GM12878 (cell line): ENCODE results near the gene SMIM12. TPM values are rescaled to one million over a fixed set of nuclear protein-coding genes. Genes with fewer than 3 reads are reported as not detected.

ENCODE experiments used
- ATAC-seq: fragments of 200-7000 bp; cut with Tn5 transposase; 3 replicates; pipeline ENCODE4 v1.9.1; 2020; ENCODE audit warnings: mild to moderate bottlenecking, moderate library complexity
- BruUV-seq: library from RNA; stranded (reverse); fragments of 400-500 nt; replicated peaks from 2 replicates; lab custom pipeline; 2021; lab: Mats Ljungman, UMichigan
- CTCF ChIA-PET: fragments of 300-600 bp; sonication (Branson Sonifier 250); formaldehyde crosslinking; extraction: SDS; loops from one replicate; lab custom pipeline; 2021; ENCODE audit warnings: inconsistent platforms; lab: Yijun Ruan, JAX
- POLR2A ChIA-PET: fragments of 350-600 bp; formaldehyde crosslinking; extraction: SDS; loops from one replicate; lab custom pipeline; 2021; ENCODE audit warnings: inconsistent platforms; lab: Charles Lee
- RAD21 ChIA-PET: fragments of 300-600 bp; sonication (Branson Sonifier 250); formaldehyde crosslinking; loops from one replicate; lab custom pipeline; 2023; ENCODE audit warnings: antibody characterized with exemption; ENCODE audit not compliant: unreplicated experiment; lab: Charles Lee
- SMC1A ChIA-PET: fragments of 300-600 bp; sonication (Branson Sonifier 250); formaldehyde crosslinking; loops from one replicate; lab custom pipeline; 2023; ENCODE audit not compliant: unreplicated experiment, uncharacterized antibody; lab: Charles Lee
- DNase-seq: peaks from one replicate; pipeline ENCODE4 v3.0.0-alpha.2; 2011; ENCODE audit warnings: low read depth, low spot score
- FAIRE-seq: peaks from 3 replicates; lab custom pipeline; 2011; peaks lifted over from hg19 to GRCh38; lab: Jason Lieb, UNC
- H2AFZ ChIP-seq: 2 replicates; pipeline ENCODE4 v1.6.0; 2011; ENCODE audit warnings: low read depth, low read length, control low read depth; ENCODE audit not compliant: control insufficient read depth
- H3K27ac ChIP-seq: 2 replicates; pipeline ENCODE4 v1.5.1; 2011; ENCODE audit warnings: control low read depth; ENCODE audit not compliant: control insufficient read depth, insufficient read depth
- H3K27me3 ChIP-seq, 2 experiments: replicated peaks in 1 of 2; 2 replicates each; pipeline versions ENCODE4 v1.6.0 to v1.6.1; 2011; ENCODE audit warnings: low read length in 1 of 2; ENCODE audit not compliant: control insufficient read depth in 2 of 2, insufficient read depth in 2 of 2
- H3K36me3 ChIP-seq, 2 experiments: 2 replicates each; pipeline ENCODE4 v1.5.1; 2011; ENCODE audit warnings: low read length in 1 of 2; ENCODE audit not compliant: control insufficient read depth in 2 of 2, insufficient read depth in 2 of 2
- H3K4me1 ChIP-seq: 2 replicates; pipeline ENCODE4 v1.6.1; 2011; ENCODE audit warnings: mild to moderate bottlenecking, low read length, moderate library complexity, mixed read lengths; ENCODE audit not compliant: control insufficient read depth, insufficient read depth
- H3K4me2 ChIP-seq: 2 replicates; pipeline ENCODE4 v1.6.0; 2011; ENCODE audit warnings: control low read depth; ENCODE audit not compliant: control insufficient read depth, insufficient read depth
- H3K4me3 ChIP-seq: fragments of 200-600 bp; sonication (generic); 2 replicates; pipeline ENCODE4 v1.5.1; 2016
- H3K79me2 ChIP-seq: 2 replicates; pipeline ENCODE4 v1.6.0; 2011; ENCODE audit warnings: low read length; ENCODE audit not compliant: control insufficient read depth, insufficient read depth
- H3K9ac ChIP-seq: 2 replicates; pipeline ENCODE4 v1.8.0; 2011; ENCODE audit warnings: low read length, control low read depth, mixed read lengths; ENCODE audit not compliant: control insufficient read depth, insufficient read depth
- H3K9me3 ChIP-seq: replicated peaks from 3 replicates; pipeline ENCODE4 v1.5.1; 2011; ENCODE audit warnings: mild to moderate bottlenecking, low read length; ENCODE audit not compliant: control insufficient read depth, insufficient read depth
- H4K20me1 ChIP-seq: 2 replicates; pipeline ENCODE4 v1.6.0; 2011; ENCODE audit not compliant: control insufficient read depth, insufficient read depth
- BCL3 ChIP-seq: IDR thresholded peaks from 2 replicates; pipeline ENCODE4 v1.6.1; 2011; ENCODE audit warnings: borderline replicate concordance, low read depth, mild to moderate bottlenecking, moderate library complexity, low read length; ENCODE audit not compliant: insufficient read depth, poor library complexity, severe bottlenecking
- CBFB ChIP-seq: IDR thresholded peaks from 2 replicates; pipeline ENCODE4 v1.6.1; 2016; ENCODE audit warnings: antibody characterized with exemption, low read depth
- CBX3 ChIP-seq: fragments of 200-600 bp; sonication (generic); IDR thresholded peaks from 2 replicates; pipeline ENCODE4 v1.6.1; 2016; ENCODE audit warnings: low read depth, borderline replicate concordance
- E4F1 ChIP-seq: fragments of 450-650 bp; IDR thresholded peaks from 2 replicates; pipeline ENCODE4 v1.6.1; 2018; ENCODE audit warnings: borderline replicate concordance, mild to moderate bottlenecking; ENCODE audit not compliant: partially characterized antibody
- IRF4 ChIP-seq: IDR thresholded peaks from 2 replicates; pipeline ENCODE4 v1.6.1; 2011; ENCODE audit warnings: low read depth, low read length
- KLF5 ChIP-seq: fragments of 450-650 bp; IDR thresholded peaks from 2 replicates; pipeline ENCODE4 v1.6.1; 2014; ENCODE audit warnings: mild to moderate bottlenecking; ENCODE audit not compliant: partially characterized antibody
- SMARCA5 ChIP-seq: fragments of 450-650 bp; IDR thresholded peaks from 2 replicates; pipeline ENCODE4 v1.6.1; 2017; ENCODE audit warnings: mild to moderate bottlenecking
- ZNF207 ChIP-seq: fragments of 450-650 bp; IDR thresholded peaks from 2 replicates; pipeline ENCODE4 v1.6.1; 2014; ENCODE audit warnings: antibody characterized with exemption, mild to moderate bottlenecking, borderline replicate concordance
- ZNF274 ChIP-seq: IDR thresholded peaks from one replicate; pipeline ENCODE4 v1.8.0; 2011; ENCODE audit not compliant: insufficient read length, insufficient read depth
- ZSCAN29 ChIP-seq: fragments of 450-650 bp; IDR thresholded peaks from 2 replicates; pipeline ENCODE4 v1.6.1; 2017; ENCODE audit warnings: mild to moderate bottlenecking, moderate library complexity
- WGBS: methylation state at CpG from one replicate; pipeline ENCODE4 v1.1.6; 2016; ENCODE audit warnings: low lambda C conversion rate; ENCODE audit not compliant: insufficient replicate concordance, insufficient coverage; ENCODE audit errors: missing lambda C conversion rate; 5-methylcytosine and 5-hydroxymethylcytosine counted together
- in situ Hi-C: fragments of 300-500 bp; cut with MboI; formaldehyde crosslinking; loops from 9 replicates; pipeline ENCODE4 v1.14.3; 2018; ENCODE audit warnings: mixed read lengths
- intact Hi-C: fragments of 100-400 bp; cut with micrococcal nuclease; formaldehyde crosslinking; loops from one replicate; pipeline ENCODE4 v1.14.2; 2022; ENCODE audit not compliant: unreplicated experiment
- polyA plus RNA-seq, 11 experiments: library from polyadenylated mRNA; depleted of rRNA in 4 of 11; unstranded in 6 of 11; stranded (reverse) in 5 of 11; fragments of >200 nt; fragmentation: Nextera tagmentation in 4 of 11; fragmentation: Illumina TruSeq in 1 of 11; extraction: Ambion mirVana in 4 of 11; extraction: Trizol in 1 of 11; gene quantifications; 1 replicate in 1 of 11; 2 replicates in 10 of 11; pipeline versions ENCODE4 v1.2.1 to v1.2.3, GENCODE V29; 2011 to 2016; ENCODE audit warnings: inconsistent platforms in 2 of 11, missing spikeins in 2 of 11, low read depth in 1 of 11
- total RNA-seq, 4 experiments: library from RNA; depleted of rRNA in 3 of 4; stranded (reverse); fragments of >200 nt in 3 of 4; fragmentation: Illumina TruSeq in 1 of 4; extraction: Trizol in 1 of 4; gene quantifications; 2 replicates each; pipeline versions ENCODE4 v1.2.1 to v1.2.3, GENCODE V29; 2013 to 2021
- TF ChIP-seq, protein P1 (sequence below): IDR thresholded peaks from 2 replicates; pipeline ENCODE4 v1.6.1; 2012; ENCODE audit warnings: low read depth, low read length, improper control_type of control experiment

SMIM12 gene
- total and polyA plus RNA-seq, 10 of the 15 experiments (the other 5 are each of a cell fraction or from before 2014, with no cell fraction given) = 26.1 to 81.5 (median 44.1) TPM

- TF ChIP-seq ZNF274 (no peak), ZNF207 (no peak), IRF4 (no peak), BCL3 (no peak), SMARCA5 (no peak)
Measured at GRCh38 chr1:34842073-34842472, 17.5 kb downstream of the SMIM12 start (continued).

- in situ Hi-C loops = no loop called here
- Histone ChIP-seq H3K27me3 (no peaks in the 10 kb centered on the region), H3K27ac (no peak overlapping the region), H3K9ac (no peak overlapping the region), H3K4me1 (no peaks in the 10 kb centered on the region), H3K79me2 (no peaks in the 10 kb centered on the region), H2AFZ (no peak overlapping the region), H3K36me3 (no peaks in the 10 kb centered on the region), H3K4me3 (no peak overlapping the region), H3K9me3 (no peaks in the 10 kb centered on the region), H3K4me2 (no peak overlapping the region), H4K20me1 (no peaks in the 10 kb centered on the region)
- intact Hi-C loops = no loop called here
- RAD21 ChIA-PET = no interaction called here
- WGBS = 50% methylated on average over 3 of the region's 3 CpGs
- TF ChIP-seq E4F1 (no peak), ZSCAN29 (no peak), KLF5 (no peak), CBX3 (no peak), CBFB (no peak)
- TF ChIP-seq, protein P1, sequence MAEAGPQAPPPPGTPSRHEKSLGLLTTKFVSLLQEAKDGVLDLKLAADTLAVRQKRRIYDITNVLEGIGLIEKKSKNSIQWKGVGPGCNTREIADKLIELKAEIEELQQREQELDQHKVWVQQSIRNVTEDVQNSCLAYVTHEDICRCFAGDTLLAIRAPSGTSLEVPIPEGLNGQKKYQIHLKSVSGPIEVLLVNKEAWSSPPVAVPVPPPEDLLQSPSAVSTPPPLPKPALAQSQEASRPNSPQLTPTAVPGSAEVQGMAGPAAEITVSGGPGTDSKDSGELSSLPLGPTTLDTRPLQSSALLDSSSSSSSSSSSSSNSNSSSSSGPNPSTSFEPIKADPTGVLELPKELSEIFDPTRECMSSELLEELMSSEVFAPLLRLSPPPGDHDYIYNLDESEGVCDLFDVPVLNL = no peak
- SMC1A ChIA-PET = no interaction called here
- FAIRE-seq (no peak), ATAC-seq (no peak), DNase-seq (no peak)
- CTCF ChIA-PET = interaction anchor here (2.7 kb wide), 1 partner anchor 12 kb away, joined by 7 read pairs; no protein-coding TSS in a partner anchor
- POLR2A ChIA-PET = no interaction called here
- no TSS peak for BruUV-seq
Measured at GRCh38 chr1:34840426-34840825, 19.1 kb downstream of the SMIM12 start.
